Right forelimb (tissue), 1 donor: ENCODE results near the gene DLL4.
"Not testable (repeated sequence)": the region's sequence is repeated elsewhere in the genome, so short reads cannot be mapped to it uniquely, and the experiment has no call there.

ENCODE experiments used
- DNase-seq: peaks from one replicate; pipeline ENCODE4 v3.0.0-alpha.2; 2018

DLL4 gene

DNA sequence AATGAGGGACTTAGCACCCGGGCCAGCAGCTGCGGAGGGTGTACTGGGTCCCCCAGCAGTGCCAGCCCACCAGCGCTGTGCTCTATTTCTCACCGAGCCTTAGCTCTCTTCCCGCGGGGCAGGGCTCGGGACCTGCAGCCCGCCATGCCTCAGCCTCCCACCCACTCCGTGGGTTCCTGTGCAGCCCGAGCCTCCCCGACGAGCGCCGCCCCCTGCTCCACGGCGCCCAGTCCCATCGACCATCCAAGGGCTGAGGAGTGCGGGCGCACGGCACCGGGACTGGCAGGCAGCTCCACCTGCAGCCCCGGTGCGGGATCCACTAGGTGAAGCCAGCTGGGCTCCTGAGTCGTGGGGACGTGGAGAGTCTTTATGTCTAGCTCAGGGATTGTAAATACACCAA, 32.6 kb downstream of the DLL4 start:
- not testable (repeated sequence) for DNase-seq

DNA sequence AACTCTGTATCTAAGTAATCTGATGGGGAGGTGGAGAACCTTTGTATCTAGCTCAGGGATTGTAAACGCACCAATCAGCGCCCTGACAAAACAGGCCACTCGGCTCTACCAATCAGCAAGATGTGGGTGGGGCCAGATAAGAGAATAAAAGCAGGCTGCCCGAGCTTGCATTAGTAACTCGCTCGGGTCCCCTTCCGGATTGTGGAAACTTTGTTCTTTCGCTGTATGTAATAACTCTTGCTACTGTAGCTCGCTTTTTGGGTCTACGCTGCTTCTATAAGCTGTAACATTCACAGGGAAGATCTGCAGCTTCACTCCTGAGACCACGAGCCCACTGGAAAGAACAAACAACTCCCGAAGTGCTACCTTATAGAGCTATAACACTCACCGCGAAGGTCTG, 33.2 kb downstream of the DLL4 start:
- DNase-seq = not testable (repeated sequence)

DNA sequence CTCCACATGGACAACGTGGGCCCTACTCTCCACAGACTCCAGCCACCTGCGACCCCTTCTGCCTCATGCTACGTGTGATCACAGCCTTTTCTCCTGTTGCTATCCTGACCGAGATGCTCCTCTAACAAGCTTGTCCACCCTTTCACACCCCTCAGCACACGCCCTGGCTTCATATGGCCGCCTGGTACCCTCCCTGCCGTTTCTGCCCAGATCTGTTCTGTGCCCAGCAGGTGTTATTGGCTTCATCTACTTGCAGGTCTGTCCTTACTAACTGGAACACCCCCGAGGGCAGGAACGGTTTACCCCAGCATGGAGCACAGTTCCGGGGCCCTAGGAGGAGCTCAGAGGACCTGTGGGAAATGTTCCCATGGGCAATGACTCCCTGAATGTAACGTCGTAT, 34.1 kb downstream of the DLL4 start:
- no peak for DNase-seq

DNA sequence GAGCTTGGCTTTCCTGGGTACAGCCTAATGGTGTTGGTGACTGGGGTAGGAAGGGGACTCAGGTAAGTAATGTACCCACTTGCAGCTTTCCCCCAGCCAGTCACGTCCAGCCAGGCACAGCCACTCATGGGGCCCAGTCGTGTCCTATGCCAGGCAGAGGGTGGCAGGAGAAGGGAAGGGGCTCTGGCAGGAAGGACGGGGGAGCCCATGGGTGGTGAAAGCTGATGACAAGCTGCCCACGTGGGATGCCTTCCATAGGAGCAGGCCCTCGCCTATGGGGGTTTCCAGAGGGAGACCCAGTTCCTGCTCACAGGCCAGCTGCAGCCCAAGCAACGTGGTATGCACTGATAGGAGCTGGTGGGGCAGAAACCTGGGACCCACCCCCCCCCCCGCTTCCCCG, 34.9 kb downstream of the DLL4 start:
- no peak for DNase-seq

- DNase-seq = no peak
Observed at GRCh38 chr15:40964634-40965033, 35.5 kb downstream of the DLL4 start.

DNA sequence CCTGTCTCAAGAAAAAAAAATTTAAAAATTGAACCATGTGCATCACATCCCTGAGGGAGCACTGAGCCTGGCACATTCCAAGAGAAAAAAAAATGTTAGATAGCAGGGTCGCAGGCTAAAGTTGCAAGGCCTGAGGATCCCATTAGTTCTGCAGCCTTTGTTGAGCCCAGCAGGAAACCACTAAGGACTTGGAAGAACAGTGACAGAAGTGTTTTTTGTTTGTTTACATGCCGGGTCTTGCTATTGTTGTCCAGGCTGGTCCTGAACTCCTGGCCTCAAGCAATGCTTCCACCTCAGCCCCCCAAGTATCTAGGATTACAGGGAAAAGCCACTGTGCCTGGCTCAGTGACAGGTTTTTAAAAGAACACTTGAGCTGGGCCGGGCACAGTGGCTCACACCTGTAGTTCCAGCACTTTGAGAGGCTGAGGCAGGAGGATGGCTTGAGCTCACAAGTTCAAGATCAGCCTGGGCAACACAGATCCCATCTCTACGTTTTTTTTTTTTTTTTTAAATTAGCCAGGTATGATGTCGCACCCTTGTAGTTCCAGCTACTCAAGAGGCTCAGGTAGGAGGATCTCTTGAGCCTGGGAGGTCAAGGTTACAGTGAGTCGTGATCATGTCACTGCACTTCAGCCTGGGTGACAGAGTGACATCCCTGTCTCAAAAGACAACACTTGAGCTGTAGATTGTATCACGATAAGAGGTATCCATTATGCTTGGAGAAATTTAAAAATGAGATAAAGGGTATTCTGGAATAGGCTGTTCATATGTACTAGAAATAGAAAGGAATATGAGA, 39.3 kb downstream of the DLL4 start:
- no peak for DNase-seq

GRCh38 chr15:40969363-40969762, 40.2 kb downstream of the DLL4 start:
- no peak for DNase-seq

GRCh38 chr15:40974879-40975278, 45.7 kb downstream of the DLL4 start:
- no peak for DNase-seq

DNA sequence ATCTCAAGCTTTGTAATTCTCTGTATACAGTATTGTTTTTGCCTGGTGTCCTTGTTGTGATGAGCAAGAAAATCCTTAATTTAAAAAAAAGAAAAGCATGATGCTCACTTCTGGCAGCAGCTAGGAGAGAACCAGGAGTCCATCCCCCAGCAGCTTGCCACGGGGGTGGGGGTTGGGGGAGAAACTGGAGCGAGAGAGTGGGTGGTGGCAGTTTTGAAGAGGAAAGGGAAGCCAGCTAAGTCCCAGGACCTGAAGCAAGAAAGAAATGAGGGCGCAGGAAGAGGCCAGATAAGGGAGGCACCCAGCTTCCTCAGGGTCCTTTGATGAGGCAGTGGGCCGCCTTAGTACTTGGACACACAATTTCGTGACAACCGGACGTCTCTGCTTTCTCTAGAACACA, 47.7 kb downstream of the DLL4 start:
- no peak for DNase-seq

DNA sequence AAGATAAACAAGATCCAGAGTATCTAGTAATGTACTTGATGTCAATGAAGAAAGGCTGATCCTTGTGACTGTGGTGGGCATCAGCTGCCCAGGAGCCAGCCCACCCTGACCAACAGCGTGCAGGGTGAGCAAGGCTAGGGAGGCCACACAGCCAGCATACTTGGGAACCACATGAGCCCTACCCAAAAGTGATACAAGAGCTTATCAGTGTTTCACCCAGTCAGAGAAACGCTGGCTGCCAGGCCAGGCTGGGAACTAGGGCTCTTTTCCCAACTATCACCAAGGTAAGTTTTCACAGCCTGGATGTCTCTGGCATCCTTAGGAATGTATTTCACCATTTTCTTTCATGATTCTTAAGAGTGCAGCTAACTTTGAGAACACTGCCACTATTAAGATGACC, 49.0 kb downstream of the DLL4 start:
- no peak for DNase-seq

GRCh38 chr15:40978562-40978961, 49.4 kb downstream of the DLL4 start:
- DNase-seq = no peak

GRCh38 chr15:40981186-40981585, 52.0 kb downstream of the DLL4 start:
- no peak for DNase-seq

GRCh38 chr15:40982855-40983254, 53.7 kb downstream of the DLL4 start:
- no peak for DNase-seq

DNA sequence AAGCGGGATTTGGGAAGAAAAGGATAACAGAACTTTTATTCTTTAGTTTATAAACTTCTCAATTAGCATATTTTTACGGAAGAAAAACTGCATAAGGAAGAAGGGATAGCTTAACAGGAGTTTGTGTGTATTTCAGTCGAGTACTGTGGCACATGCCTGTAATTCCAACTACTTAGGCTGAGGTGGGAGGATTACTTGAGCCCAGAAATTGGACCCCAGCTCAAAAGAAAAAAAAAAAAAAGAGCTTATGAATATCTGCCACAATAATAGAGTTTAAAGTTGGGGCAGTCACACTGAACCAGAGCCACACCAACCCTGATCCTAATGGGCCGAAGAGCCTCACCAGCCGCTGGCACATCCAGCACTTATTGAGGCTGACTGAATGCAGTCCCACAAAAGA, 55.3 kb downstream of the DLL4 start:
- no peak for DNase-seq

- DNase-seq = no peak
Observed at GRCh38 chr15:40984964-40985363, 55.8 kb downstream of the DLL4 start.

DNA sequence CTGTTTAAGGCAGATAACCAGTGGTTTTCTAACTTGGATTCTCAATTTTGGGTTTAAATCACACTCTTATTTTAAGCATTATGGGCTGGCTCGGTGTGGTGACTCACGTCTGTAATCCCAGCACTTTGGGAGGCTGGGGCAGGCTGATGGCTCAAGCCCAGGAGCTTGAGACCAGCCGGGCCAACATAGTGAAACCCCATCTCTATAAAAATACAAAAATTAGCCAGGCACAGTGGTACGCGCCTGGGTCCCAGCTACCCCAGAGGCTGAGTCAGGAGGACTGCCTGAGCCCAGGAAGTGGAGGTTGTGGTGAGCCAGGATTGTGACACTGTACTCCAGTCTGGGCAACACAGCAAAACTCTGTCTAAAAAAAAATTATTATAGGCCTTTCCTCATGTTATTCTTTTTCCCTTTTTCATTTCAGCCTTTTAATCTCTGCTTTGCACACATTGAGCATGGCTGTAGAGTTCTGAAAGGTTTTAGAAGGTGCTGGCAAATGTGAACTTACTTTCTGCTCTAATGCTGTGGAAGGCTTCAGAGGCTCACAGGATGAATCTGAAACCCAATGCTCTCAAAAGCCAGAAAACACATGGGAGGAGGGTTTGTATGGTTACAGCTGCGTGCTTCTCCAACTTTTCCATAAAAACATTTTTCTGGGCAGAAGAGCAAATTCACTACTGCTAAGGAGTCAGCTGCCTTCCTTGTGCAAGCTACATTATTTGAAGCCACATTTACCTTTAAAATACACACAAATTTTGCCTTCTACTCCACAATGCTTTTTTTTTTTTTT, 56.6 kb downstream of the DLL4 start:
- no peak for DNase-seq

GRCh38 chr15:40986820-40987219, 57.7 kb downstream of the DLL4 start:
- DNase-seq = no peak

- DNase-seq = no peak
Observed at GRCh38 chr15:40988156-40988555, 59.0 kb downstream of the DLL4 start.
